HepG2 (cell line): Measurements from ENCODE around the gene EFCAB8. TPM values are rescaled to one million over a fixed set of nuclear protein-coding genes. Genes with fewer than 3 reads are reported as not detected.

Experiments
- ARID5B ChIP-seq: IDR thresholded peaks from 2 replicates; pipeline ENCODE4 v1.4.0; 2020; ENCODE audit warnings: mild to moderate bottlenecking, missing genetic modification reagents
- ERF ChIP-seq: IDR thresholded peaks from 2 replicates; pipeline ENCODE4 v1.6.1; 2018; ENCODE audit warnings: missing biosample characterization, missing genetic modification reagents
- HNF4A ChIP-seq: sonication (generic); formaldehyde crosslinking; IDR thresholded peaks from 2 replicates; pipeline ENCODE4 v1.4.0; 2020; ENCODE audit warnings: missing genetic modification reagents
- HNRNPK ChIP-seq: fragments of 200-400 bp; formaldehyde crosslinking; IDR thresholded peaks from 2 replicates; pipeline ENCODE4 v1.6.1; 2018; ENCODE audit warnings: low read length, low read depth, moderate library complexity, mild to moderate bottlenecking; ENCODE audit not compliant: poor library complexity, severe bottlenecking
- PITX1 ChIP-seq: sonication (generic); formaldehyde crosslinking; IDR thresholded peaks from 2 replicates; pipeline ENCODE4 v1.5.1; 2020; ENCODE audit warnings: mild to moderate bottlenecking, missing genetic modification reagents
- RXRB ChIP-seq: IDR thresholded peaks from 2 replicates; pipeline ENCODE4 v1.6.1; 2016; ENCODE audit warnings: borderline replicate concordance, missing genetic modification reagents, missing compliant biosample characterization
- SIX1 ChIP-seq: sonication (generic); formaldehyde crosslinking; IDR thresholded peaks from 2 replicates; pipeline ENCODE4 v1.4.0; 2020; ENCODE audit warnings: missing genetic modification reagents, borderline replicate concordance
- SMC3 ChIP-seq: IDR thresholded peaks from 2 replicates; pipeline ENCODE4 v1.6.1; 2011; ENCODE audit warnings: low read length, improper control_type of control experiment
- SPEN ChIP-seq: sonication (generic); formaldehyde crosslinking; IDR thresholded peaks from 2 replicates; pipeline ENCODE4 v1.5.1; 2020; ENCODE audit warnings: low read depth, mild to moderate bottlenecking, missing genetic modification reagents
- ZNF326 ChIP-seq: sonication (generic); formaldehyde crosslinking; IDR thresholded peaks from 2 replicates; pipeline ENCODE4 v1.4.0; 2020; ENCODE audit warnings: missing genetic modification reagents, borderline replicate concordance
- ZNF468 ChIP-seq: sonication (generic); formaldehyde crosslinking; IDR thresholded peaks from 2 replicates; pipeline ENCODE4 v1.8.0; 2022; ENCODE audit warnings: mild to moderate bottlenecking, moderate library complexity, missing genetic modification reagents
- ZSCAN25 ChIP-seq: sonication (generic); formaldehyde crosslinking; IDR thresholded peaks from 2 replicates; pipeline ENCODE4 v1.8.0; 2022; ENCODE audit warnings: mild to moderate bottlenecking, missing genetic modification reagents
- polyA plus RNA-seq, 8 experiments: library from polyadenylated mRNA; depleted of rRNA in 3 of 8; stranded (reverse) in 7 of 8; unstranded in 1 of 8; fragments of >200 nt; fragmentation: Illumina TruSeq in 4 of 8; extraction: Trizol in 4 of 8; gene quantifications; 2 replicates each; pipeline versions ENCODE4 v1.2.1 to v1.2.3, GENCODE V29; 2011 to 2016; ENCODE audit warnings: low read depth in 4 of 8, missing spikeins in 1 of 8, mixed read lengths in 1 of 8; ENCODE audit not compliant: insufficient read depth in 1 of 8
- total RNA-seq, 5 experiments: library from RNA; depleted of rRNA; stranded (reverse); fragments of >200 nt; fragmentation: Illumina TruSeq; extraction: Trizol; gene quantifications; 2 replicates each; pipeline ENCODE4 v1.2.3, GENCODE V29; 2016; ENCODE audit warnings: low read depth in 1 of 5
- TF ChIP-seq, protein P1 (sequence below), 2 experiments: sonication (generic) in 1 of 2; formaldehyde crosslinking in 1 of 2; IDR thresholded peaks; 2 replicates each; pipeline versions ENCODE4 v1.6.1 to v1.9.0; 2014 to 2022; ENCODE audit warnings: antibody characterized with exemption in 1 of 2, borderline replicate concordance in 1 of 2, inconsistent platforms in 1 of 2, low read depth in 1 of 2, missing genetic modification reagents in 1 of 2
- TF ChIP-seq, protein P2 (sequence below): sonication (generic); formaldehyde crosslinking; IDR thresholded peaks from 2 replicates; pipeline ENCODE4 v1.4.0; 2020; ENCODE audit warnings: mild to moderate bottlenecking, low read depth, missing genetic modification reagents

EFCAB8 gene
- total and polyA plus RNA-seq, 2 of the 13 experiments (the other 11 are each of a cell fraction or from before 2014, with no cell fraction given), result 0.15 to 0.22 TPM

DNA sequence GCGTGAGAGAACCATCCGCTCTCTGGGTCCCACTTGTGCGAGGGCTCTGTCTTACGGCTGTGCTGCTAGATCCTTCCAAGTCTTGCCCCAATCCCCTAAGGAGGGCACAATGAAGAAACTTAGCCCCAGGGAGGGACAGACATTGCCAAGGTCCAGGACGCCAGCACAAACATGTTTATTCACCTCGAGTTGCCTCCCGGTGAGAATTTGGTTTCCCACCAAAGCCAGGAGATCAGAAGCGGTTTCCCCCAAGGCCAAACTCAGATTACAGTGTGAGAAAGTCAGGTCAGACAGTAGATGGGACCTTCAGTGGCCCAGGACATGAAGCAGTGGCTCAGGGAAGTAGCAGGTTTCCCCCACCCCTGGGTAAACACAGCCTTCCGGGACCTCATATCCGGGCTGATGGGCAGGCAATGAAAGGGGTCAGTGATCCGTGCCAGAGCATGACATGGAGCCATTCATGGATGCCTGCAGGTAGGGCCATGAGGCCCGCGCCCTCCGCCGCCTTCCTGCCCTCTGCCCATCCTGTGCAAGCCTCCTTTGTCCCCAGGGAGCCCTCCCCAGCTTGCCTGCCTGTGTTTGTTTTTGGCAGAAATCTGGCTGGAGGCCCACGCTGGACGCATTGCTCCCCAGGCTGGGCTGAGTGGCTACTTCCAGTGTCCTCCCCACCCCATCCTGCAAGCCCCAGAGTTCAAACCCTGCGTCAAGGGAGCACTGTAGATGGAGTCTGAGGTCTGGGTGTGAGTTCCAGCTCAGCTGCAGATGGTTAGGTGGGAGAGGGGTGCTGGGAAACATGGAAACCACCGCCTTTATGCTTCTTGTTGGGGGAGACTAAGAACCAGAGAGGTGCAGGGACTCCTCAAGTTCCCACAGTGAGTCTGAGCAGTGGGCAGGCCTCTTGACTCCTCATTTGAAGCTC lies 150.8 kb downstream of the EFCAB8 start (continued):
- TF ChIP-seq ZNF468 (CRISPR knock-in tag), result no peak
- TF ChIP-seq, protein P1, sequence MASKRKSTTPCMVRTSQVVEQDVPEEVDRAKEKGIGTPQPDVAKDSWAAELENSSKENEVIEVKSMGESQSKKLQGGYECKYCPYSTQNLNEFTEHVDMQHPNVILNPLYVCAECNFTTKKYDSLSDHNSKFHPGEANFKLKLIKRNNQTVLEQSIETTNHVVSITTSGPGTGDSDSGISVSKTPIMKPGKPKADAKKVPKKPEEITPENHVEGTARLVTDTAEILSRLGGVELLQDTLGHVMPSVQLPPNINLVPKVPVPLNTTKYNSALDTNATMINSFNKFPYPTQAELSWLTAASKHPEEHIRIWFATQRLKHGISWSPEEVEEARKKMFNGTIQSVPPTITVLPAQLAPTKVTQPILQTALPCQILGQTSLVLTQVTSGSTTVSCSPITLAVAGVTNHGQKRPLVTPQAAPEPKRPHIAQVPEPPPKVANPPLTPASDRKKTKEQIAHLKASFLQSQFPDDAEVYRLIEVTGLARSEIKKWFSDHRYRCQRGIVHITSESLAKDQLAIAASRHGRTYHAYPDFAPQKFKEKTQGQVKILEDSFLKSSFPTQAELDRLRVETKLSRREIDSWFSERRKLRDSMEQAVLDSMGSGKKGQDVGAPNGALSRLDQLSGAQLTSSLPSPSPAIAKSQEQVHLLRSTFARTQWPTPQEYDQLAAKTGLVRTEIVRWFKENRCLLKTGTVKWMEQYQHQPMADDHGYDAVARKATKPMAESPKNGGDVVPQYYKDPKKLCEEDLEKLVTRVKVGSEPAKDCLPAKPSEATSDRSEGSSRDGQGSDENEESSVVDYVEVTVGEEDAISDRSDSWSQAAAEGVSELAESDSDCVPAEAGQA (IDR thresholded peaks at IDR 0.05; ENCODE audit: low read depth), result peak; percentile 69; the same call in 1 of the 2 replicates
- TF ChIP-seq, protein P1 (CRISPR knock-in tag; IDR thresholded peaks at IDR 0.05; ENCODE audit: borderline replicate concordance), result no peak; the same call in 1 of the 2 replicates
- TF ChIP-seq ERF (CRISPR knock-in tag), result peak; percentile 95
- 0 out of 2 replicates have a peak, but pooled peaks have one; percentile 16 for TF ChIP-seq SMC3
- TF ChIP-seq ARID5B (CRISPR knock-in tag), result peak; percentile 99
- TF ChIP-seq PITX1 (CRISPR knock-in tag), result peak; percentile 95
- peak; percentile 63 for TF ChIP-seq HNF4A
- TF ChIP-seq ZNF326 (CRISPR knock-in tag), result 0 out of 2 replicates have a peak, but pooled peaks have one; percentile 37
- peak; percentile 99 for TF ChIP-seq RXRB (CRISPR knock-in tag)
- TF ChIP-seq SIX1, result peak; percentile 84; the same call in 1 of the 2 replicates
- TF ChIP-seq, protein P2, sequence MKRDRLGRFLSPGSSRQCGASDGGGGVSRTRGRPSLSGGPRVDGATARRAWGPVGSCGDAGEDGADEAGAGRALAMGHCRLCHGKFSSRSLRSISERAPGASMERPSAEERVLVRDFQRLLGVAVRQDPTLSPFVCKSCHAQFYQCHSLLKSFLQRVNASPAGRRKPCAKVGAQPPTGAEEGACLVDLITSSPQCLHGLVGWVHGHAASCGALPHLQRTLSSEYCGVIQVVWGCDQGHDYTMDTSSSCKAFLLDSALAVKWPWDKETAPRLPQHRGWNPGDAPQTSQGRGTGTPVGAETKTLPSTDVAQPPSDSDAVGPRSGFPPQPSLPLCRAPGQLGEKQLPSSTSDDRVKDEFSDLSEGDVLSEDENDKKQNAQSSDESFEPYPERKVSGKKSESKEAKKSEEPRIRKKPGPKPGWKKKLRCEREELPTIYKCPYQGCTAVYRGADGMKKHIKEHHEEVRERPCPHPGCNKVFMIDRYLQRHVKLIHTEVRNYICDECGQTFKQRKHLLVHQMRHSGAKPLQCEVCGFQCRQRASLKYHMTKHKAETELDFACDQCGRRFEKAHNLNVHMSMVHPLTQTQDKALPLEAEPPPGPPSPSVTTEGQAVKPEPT, result peak; percentile 99
- TF ChIP-seq HNRNPK, result no peak
- no peak; the same call in 1 of the 2 replicates for TF ChIP-seq ZSCAN25 (CRISPR knock-in tag)
- peak; percentile 88 for TF ChIP-seq SPEN (CRISPR knock-in tag)
